HCT116 (cell line): Measurements from ENCODE around the gene MED13L. TPM values are rescaled to one million over a fixed set of nuclear protein-coding genes. Genes with fewer than 3 reads are reported as not detected.

Source experiments
- ATAC-seq: fragments of 200-7000 bp; cut with Tn5 transposase; 2 replicates; pipeline ENCODE4 v1.9.1; 2020; ENCODE audit warnings: mild to moderate bottlenecking, moderate library complexity
- BruUV-seq: library from RNA; stranded (reverse); fragments of 400-500 nt; replicated peaks from 2 replicates; lab custom pipeline; 2021; lab: Mats Ljungman, UMichigan
- CTCF ChIA-PET: fragments of 300-600 bp; sonication (Branson Sonifier 250); formaldehyde crosslinking; loops from one replicate; lab custom pipeline; 2021; ENCODE audit warnings: antibody characterized with exemption; lab: Charles Lee
- POLR2A ChIA-PET: fragments of 300-600, 350-600 bp; sonication (Branson Sonifier 250); formaldehyde crosslinking; loops from one replicate; lab custom pipeline; 2021; ENCODE audit warnings: antibody characterized with exemption; lab: Charles Lee
- RAD21 ChIA-PET, 2 experiments: fragments of 300-600 bp; sonication (Branson Sonifier 250); formaldehyde crosslinking; loops; one replicate each; lab custom pipeline; 2023; ENCODE audit warnings: low total read pairs in 2 of 2; ENCODE audit not compliant: uncharacterized antibody in 2 of 2, unreplicated experiment in 2 of 2, low non-redundant PET in 1 of 2; lab: Charles Lee
- DNase-seq: peaks from one replicate; pipeline ENCODE4 v3.0.0-alpha.2; 2010; ENCODE audit warnings: low read depth, low spot score
- H2AFZ ChIP-seq: fragments of 200-600 bp; shearing (Covaris generic), sonication (generic); 2 replicates; pipeline ENCODE4 v1.6.1; 2017; ENCODE audit warnings: low read depth, mixed run types, mixed read lengths, antibody characterized with exemption, low read length; ENCODE audit not compliant: poor library complexity, severe bottlenecking
- H3K27ac ChIP-seq: 2 replicates; pipeline ENCODE4 v1.5.1; 2012; ENCODE audit warnings: low read depth, low read length
- H3K27me3 ChIP-seq: fragments of 200-600 bp; sonication (generic); 2 replicates; pipeline ENCODE4 v1.6.1; 2016; ENCODE audit warnings: mixed run types, low read length, mixed read lengths; ENCODE audit not compliant: insufficient read depth
- H3K36me3 ChIP-seq, 2 experiments: fragments of 200-500 bp in 1 of 2; fragments of 200-600 bp in 1 of 2; sonication (Bioruptor generic) in 1 of 2; sonication (generic) in 1 of 2; 2 replicates each; pipeline versions ENCODE4 v1.5.1 to v1.6.1; 2014 to 2016; ENCODE audit warnings: low read length in 2 of 2, inconsistent platforms in 1 of 2, mixed read lengths in 1 of 2, mixed run types in 1 of 2; ENCODE audit not compliant: insufficient read depth in 2 of 2, control insufficient read depth in 1 of 2
- H3K4me1 ChIP-seq, 2 experiments: fragments of 200-600 bp in 1 of 2; sonication (generic) in 1 of 2; 2 replicates each; pipeline versions ENCODE4 v1.5.1 to v1.6.1; 2012 to 2017; ENCODE audit warnings: low read length in 2 of 2, inconsistent platforms in 1 of 2, mild to moderate bottlenecking in 1 of 2, mixed read lengths in 1 of 2, mixed run types in 1 of 2, moderate library complexity in 1 of 2; ENCODE audit not compliant: insufficient read depth in 2 of 2, control insufficient read depth in 1 of 2
- H3K4me2 ChIP-seq: fragments of 200-600 bp; sonication (generic); 2 replicates; pipeline ENCODE4 v1.6.1; 2017; ENCODE audit warnings: mixed run types, low read length, mixed read lengths
- H3K4me3 ChIP-seq, 2 experiments: fragments of 200-600 bp in 1 of 2; sonication (generic) in 1 of 2; replicated peaks in 1 of 2; 2 replicates each; pipeline ENCODE4 v1.5.1; 2011 to 2016; ENCODE audit warnings: low read length in 2 of 2, control low read depth in 1 of 2, low read depth in 1 of 2, mild to moderate bottlenecking in 1 of 2, mixed read lengths in 1 of 2, mixed run types in 1 of 2
- H3K79me2 ChIP-seq: fragments of 200-600 bp; sonication (generic); 2 replicates; pipeline ENCODE4 v1.6.1; 2017; ENCODE audit warnings: mild to moderate bottlenecking, mixed run types, low read length, moderate library complexity, mixed read lengths; ENCODE audit not compliant: insufficient read depth
- H3K9ac ChIP-seq: fragments of 200-600 bp; sonication (generic); 2 replicates; pipeline ENCODE4 v1.6.1; 2016; ENCODE audit warnings: low read length, mixed read lengths
- H3K9me2 ChIP-seq: fragments of 200-600 bp; sonication (generic), shearing (Covaris generic); 2 replicates; pipeline ENCODE4 v1.6.1; 2017; ENCODE audit warnings: mixed run types, mild to moderate bottlenecking, moderate library complexity; ENCODE audit not compliant: insufficient read depth
- H3K9me3 ChIP-seq, 2 experiments: fragments of 200-500 bp in 1 of 2; fragments of 200-600 bp in 1 of 2; sonication (Bioruptor generic) in 1 of 2; sonication (generic) in 1 of 2; 2 replicates each; pipeline ENCODE4 v1.6.1; 2014 to 2017; ENCODE audit warnings: low read length in 2 of 2, mixed read lengths in 2 of 2, inconsistent platforms in 1 of 2, low read depth in 1 of 2, mild to moderate bottlenecking in 1 of 2, mixed run types in 1 of 2, moderate library complexity in 1 of 2; ENCODE audit not compliant: control insufficient read depth in 1 of 2, insufficient read depth in 1 of 2
- H4K20me1 ChIP-seq: fragments of 200-600 bp; sonication (generic), shearing (Covaris generic); 2 replicates; pipeline ENCODE4 v1.6.1; 2017; ENCODE audit warnings: mixed run types, mild to moderate bottlenecking, moderate library complexity; ENCODE audit not compliant: insufficient read depth
- CBX3 ChIP-seq: IDR thresholded peaks from 2 replicates; pipeline ENCODE4 v1.6.1; 2012; ENCODE audit warnings: low read depth
- EZH2 ChIP-seq: fragments of 200-600 bp; sonication (generic); IDR thresholded peaks from 2 replicates; pipeline ENCODE4 v1.6.1; 2017; ENCODE audit warnings: antibody characterized with exemption, mixed run types
- EZH2phosphoT487 ChIP-seq: fragments of 200-600 bp; IDR thresholded peaks from 2 replicates; pipeline ENCODE4 v1.6.1; 2018; ENCODE audit warnings: antibody characterized with exemption, borderline replicate concordance
- RAD21 ChIP-seq: IDR thresholded peaks from 2 replicates; pipeline ENCODE4 v1.6.1; 2012; ENCODE audit warnings: low read depth, mild to moderate bottlenecking
- SIN3A ChIP-seq: IDR thresholded peaks from 2 replicates; pipeline ENCODE4 v1.6.1; 2012; ENCODE audit warnings: low read depth
- YY1 ChIP-seq: IDR thresholded peaks from 2 replicates; pipeline ENCODE4 v1.6.1; 2011; ENCODE audit warnings: low read length, low read depth, moderate library complexity, mild to moderate bottlenecking; ENCODE audit not compliant: insufficient replicate concordance; ENCODE audit errors: extremely low read depth
- intact Hi-C: fragments of 100-400 bp; cut with micrococcal nuclease; formaldehyde crosslinking; loops from 2 replicates; pipeline ENCODE4 v1.10.0; 2022
- total RNA-seq: library from RNA; stranded (reverse); gene quantifications from one replicate; pipeline ENCODE4 v1.2.1, GENCODE V29; 2021; ENCODE audit not compliant: unreplicated experiment
- TF ChIP-seq, protein P1 (sequence below): IDR thresholded peaks from 2 replicates; pipeline ENCODE4 v1.6.1; 2012; ENCODE audit warnings: low read depth
- TF ChIP-seq, protein P2 (sequence below), 3 experiments: fragments of 200-600 bp in 1 of 3; sonication (generic) in 1 of 3; IDR thresholded peaks in 2 of 3; conservative IDR thresholded peaks in 1 of 3; 2 replicates each; pipeline ENCODE4 v1.5.1; 2012 to 2017; ENCODE audit warnings: low read depth in 2 of 3, low read length in 2 of 3, antibody characterized with exemption in 1 of 3, borderline replicate concordance in 1 of 3, control low read depth in 1 of 3, mild to moderate bottlenecking in 1 of 3, mixed read lengths in 1 of 3, mixed run types in 1 of 3, moderate library complexity in 1 of 3; ENCODE audit not compliant: insufficient read depth in 1 of 3
- TF ChIP-seq, protein P3 (sequence below): IDR thresholded peaks from 2 replicates; pipeline ENCODE4 v1.6.1; 2012

Gene MED13L
- total RNA-seq, 1 experiment from 2014 or later: 176 TPM

DNA sequence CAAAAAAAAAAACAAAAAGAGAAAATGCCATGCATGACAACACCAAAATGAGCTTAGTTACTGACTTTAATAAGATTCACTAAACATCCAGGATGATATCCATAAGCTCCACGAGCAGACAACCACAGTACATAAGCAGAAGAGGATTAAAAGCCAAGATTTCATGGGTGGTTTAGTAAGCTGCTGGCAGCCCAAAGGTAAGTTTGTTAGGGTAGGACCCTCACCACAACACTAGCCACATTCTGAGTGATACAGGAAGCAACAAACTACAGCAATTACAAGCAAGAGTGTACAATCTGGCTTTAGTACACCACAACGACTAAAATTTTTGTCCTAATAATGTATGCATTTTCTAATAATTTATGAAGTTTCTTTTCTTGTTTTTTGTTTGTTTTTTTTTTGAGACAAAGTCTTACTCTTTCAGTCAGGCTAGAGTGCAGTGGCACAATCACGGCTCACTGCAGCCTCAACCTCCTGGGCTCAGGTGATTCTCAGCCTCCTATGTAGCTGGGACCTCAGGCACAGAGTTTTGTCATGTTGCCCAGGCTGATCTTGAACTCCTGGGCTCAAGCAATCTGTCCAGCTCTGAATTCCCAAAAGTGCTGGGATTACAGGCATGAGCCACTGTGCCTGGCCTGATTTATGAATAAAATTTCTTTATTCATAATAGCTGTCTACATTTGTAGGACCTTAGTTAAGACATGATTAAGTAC is 221.4 kb downstream of the MED13L start:
- Histone ChIP-seq H3K9ac (no peak overlapping the region), H3K9me3 (no peaks in the 10 kb centered on the region), H3K36me3 (no peaks in the 10 kb centered on the region), H3K27me3 (no peaks in the 10 kb centered on the region), H3K9me2 (no peaks in the 10 kb centered on the region), H4K20me1 (peaks cover 34% of the 10 kb centered on the region), H3K4me3 (no peak overlapping the region), H3K4me2 (no peak overlapping the region), H3K79me2 (peaks cover 100% of the 10 kb centered on the region), H2AFZ (no peak overlapping the region), H3K27ac (no peak overlapping the region), H3K4me1 (peaks cover 6 to 21% of the 10 kb centered on the region in 2 experiments; a peak in 3 of 4 replicates)
- RAD21 ChIA-PET: no interaction called here
- CTCF ChIA-PET: interaction anchor here (0.9 kb wide), 1 partner anchor 12 kb away, joined by 3 read pairs; no protein-coding TSS in a partner anchor
- DNase-seq (no peak), ATAC-seq (no peak)
- TF ChIP-seq CBX3 (no peak), EZH2 (no peak), RAD21 (no peak), EZH2phosphoT487 (no peak), SIN3A (no peak), YY1 (no peak)
- TF ChIP-seq, protein P1, sequence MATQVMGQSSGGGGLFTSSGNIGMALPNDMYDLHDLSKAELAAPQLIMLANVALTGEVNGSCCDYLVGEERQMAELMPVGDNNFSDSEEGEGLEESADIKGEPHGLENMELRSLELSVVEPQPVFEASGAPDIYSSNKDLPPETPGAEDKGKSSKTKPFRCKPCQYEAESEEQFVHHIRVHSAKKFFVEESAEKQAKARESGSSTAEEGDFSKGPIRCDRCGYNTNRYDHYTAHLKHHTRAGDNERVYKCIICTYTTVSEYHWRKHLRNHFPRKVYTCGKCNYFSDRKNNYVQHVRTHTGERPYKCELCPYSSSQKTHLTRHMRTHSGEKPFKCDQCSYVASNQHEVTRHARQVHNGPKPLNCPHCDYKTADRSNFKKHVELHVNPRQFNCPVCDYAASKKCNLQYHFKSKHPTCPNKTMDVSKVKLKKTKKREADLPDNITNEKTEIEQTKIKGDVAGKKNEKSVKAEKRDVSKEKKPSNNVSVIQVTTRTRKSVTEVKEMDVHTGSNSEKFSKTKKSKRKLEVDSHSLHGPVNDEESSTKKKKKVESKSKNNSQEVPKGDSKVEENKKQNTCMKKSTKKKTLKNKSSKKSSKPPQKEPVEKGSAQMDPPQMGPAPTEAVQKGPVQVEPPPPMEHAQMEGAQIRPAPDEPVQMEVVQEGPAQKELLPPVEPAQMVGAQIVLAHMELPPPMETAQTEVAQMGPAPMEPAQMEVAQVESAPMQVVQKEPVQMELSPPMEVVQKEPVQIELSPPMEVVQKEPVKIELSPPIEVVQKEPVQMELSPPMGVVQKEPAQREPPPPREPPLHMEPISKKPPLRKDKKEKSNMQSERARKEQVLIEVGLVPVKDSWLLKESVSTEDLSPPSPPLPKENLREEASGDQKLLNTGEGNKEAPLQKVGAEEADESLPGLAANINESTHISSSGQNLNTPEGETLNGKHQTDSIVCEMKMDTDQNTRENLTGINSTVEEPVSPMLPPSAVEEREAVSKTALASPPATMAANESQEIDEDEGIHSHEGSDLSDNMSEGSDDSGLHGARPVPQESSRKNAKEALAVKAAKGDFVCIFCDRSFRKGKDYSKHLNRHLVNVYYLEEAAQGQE: no peak
- TF ChIP-seq, protein P2, sequence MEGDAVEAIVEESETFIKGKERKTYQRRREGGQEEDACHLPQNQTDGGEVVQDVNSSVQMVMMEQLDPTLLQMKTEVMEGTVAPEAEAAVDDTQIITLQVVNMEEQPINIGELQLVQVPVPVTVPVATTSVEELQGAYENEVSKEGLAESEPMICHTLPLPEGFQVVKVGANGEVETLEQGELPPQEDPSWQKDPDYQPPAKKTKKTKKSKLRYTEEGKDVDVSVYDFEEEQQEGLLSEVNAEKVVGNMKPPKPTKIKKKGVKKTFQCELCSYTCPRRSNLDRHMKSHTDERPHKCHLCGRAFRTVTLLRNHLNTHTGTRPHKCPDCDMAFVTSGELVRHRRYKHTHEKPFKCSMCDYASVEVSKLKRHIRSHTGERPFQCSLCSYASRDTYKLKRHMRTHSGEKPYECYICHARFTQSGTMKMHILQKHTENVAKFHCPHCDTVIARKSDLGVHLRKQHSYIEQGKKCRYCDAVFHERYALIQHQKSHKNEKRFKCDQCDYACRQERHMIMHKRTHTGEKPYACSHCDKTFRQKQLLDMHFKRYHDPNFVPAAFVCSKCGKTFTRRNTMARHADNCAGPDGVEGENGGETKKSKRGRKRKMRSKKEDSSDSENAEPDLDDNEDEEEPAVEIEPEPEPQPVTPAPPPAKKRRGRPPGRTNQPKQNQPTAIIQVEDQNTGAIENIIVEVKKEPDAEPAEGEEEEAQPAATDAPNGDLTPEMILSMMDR (IDR thresholded peaks at IDR 0.05 in 2 of 3, conservative IDR thresholded peaks at IDR 0.05 in 1 of 3; ENCODE audit: borderline replicate concordance in 1 of 3, insufficient read depth in 1 of 3, low read depth in 2 of 3, low read length in 2 of 3): no peak
- TF ChIP-seq, protein P3, sequence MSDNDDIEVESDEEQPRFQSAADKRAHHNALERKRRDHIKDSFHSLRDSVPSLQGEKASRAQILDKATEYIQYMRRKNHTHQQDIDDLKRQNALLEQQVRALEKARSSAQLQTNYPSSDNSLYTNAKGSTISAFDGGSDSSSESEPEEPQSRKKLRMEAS: no peak
- POLR2A ChIA-PET: no interaction called here
- BruUV-seq: no TSS peak
- intact Hi-C loops: no loop called here
